ENCODE results near the gene GALNT1.

DNA sequence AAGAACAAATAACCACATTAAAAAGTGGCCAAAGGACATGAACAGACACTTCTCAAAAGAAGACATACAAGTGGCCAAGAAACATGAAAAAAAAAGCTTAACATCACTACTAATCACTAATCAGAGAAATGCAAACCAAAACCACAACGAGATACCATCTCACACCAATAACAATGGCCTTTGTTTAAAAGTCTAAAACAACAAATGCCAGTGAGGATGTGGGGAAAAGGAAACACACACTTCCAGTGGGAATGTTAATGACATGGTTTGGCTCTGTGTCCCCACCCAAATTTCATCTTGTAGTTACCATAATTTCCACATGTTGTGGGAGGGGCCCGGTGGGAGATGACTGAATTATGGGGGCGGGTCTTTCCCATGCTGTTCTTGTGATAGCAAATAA, 147.1 kb downstream of the GALNT1 start:
- TF ChIP-seq POLR2A (IDR thresholded peaks at IDR 0.05; ENCODE audit: low read length) (no peak), GATA1 (IDR thresholded peaks at IDR 0.05; ENCODE audit: low read depth, low read length) (no peak)

Data from erythroblast (primary cell).